Retinal pigment epithelial cell (primary cell): ENCODE measurements around the gene CHADL.

ENCODE experiments used
- DNase-seq: peaks from one replicate; pipeline ENCODE4 v3.0.0-alpha.2; 2010; ENCODE audit warnings: low read depth
- H3K4me3 ChIP-seq: 2 replicates; pipeline ENCODE4 v1.5.1; 2011; ENCODE audit warnings: mild to moderate bottlenecking, low read length, control low read depth, moderate library complexity
- CTCF ChIP-seq: conservative IDR thresholded peaks from 2 replicates; pipeline ENCODE4 v1.5.1; 2011; ENCODE audit warnings: low read depth, low read length, control low read depth, inconsistent platforms

The CHADL gene

DNA sequence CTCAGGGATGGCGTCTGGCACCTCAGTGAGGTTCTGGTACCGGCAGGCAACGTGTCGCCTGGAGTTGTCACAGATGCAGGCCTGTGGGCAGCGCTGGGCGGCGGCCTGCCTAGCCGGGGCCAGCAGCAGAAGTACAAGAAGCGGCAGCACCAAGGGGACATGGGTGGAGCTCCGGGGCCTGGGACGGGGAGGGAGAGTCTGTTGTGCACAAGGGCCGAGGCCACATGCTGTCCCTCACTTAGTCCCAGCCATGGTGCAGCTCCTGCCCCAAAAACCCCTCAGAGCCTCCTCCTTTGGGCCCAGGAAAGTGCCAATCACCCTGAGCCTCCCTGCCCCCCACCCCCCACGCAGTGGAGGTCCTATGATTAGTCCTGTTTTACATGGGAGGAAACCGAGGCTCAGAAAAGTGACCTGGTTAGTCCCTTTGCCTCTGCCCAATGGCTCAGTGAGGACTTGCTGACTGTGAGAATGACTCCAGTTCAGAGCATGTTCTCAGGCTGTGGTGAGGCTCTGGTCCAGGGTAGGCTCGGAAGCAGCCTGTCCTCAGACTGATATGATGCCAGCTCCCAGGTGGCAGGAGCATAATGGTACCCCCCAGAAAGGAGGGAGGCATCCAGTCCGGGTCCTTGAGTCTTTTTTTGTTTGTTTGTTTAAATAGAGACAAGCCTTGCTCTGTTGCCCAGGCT lies 1.1 kb downstream of the CHADL start:
- TF ChIP-seq CTCF, result no peak
- DNase-seq, result no peak
- H3K4me3 ChIP-seq, result no peak overlapping the region

- no peak overlapping the region for H3K4me3 ChIP-seq
- no peak for TF ChIP-seq CTCF
These were observed 1.9 kb downstream of the CHADL start for GRCh38 chr22:41238570-41239442.

DNA sequence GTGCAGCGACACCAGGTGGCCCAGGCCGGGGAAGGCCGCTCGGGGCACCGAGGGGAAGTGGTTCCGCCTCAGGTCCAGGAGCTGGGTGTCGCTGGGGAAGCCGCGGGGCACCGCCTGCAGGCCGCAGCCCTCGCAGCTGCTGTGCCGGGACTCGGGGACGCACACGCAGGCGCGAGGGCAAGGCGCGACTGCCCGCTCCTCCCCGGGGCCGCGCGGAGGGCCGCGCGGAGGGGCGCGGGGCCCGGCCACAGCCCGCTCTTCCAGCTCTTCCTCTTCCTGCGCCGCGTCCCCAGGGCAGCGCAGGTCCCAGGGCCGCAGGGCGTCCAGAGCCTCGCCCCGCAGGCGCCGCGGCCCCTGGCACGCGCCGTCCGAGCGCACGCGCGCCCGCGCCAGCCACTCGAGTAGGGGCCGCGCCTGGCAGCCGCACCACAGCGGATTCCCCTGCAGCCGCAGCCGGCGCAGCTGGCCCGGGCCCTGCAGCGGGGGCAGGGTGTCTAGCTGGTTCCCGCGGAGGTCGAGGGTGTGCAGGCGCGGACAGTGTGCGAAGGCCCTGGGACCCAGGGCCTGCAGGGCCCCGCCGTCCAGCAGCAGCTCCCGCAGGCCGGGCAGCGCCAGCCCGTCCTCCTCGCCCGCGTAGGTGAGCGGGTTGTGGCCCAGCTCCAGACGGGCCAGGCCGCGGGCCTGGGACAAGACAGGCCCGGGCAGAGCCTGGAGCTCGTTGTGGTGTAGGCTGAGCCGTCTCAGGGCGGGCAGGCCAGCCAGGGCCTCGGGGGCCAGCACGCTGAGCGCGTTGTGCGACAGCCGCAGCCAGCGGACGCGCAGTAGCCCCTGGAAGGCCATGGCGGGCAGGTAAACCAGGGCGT lies 2.8 kb downstream of the CHADL start:
- peak; percentile 53 for TF ChIP-seq CTCF
- H3K4me3 ChIP-seq, result no peak overlapping the region
- no peak for DNase-seq

More at GRCh38 chr22:41238570-41239442, 1.9 kb downstream of the CHADL start:
- DNase-seq, result no peak

DNA sequence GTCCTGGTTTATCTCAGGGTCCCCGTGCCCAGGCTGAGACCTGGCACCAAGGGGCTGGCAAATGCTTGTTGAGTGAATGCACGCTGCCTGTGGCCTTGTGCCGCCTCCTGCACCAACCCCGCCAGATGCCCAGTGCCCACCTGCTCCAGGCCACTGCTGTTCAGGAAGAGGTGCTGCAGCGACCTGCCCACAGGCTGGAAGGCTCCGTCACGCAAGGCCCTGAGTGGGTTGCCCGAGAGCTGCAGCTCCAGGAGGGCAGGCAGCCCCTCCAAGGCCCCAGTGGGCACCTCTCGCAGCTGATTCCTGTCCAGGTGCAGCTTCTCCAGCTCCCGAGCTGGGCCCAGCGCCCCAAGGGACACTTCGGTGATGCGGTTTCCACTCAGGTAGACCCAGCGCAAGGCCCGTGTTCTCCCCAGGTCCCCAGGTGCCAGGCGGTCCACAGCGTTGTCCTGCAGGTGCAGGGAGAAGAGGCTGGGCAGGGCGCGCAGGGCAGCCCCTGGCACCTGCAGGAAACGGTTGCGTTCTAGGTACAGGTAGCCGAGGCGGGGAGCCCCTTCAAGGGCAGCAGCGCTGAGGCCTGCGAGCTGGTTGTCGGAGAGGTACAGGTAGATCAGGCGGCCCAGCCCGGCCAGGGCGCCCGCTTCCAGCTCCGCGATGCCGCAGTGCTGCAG lies 3.6 kb downstream of the CHADL start:
- no peak for DNase-seq

GRCh38 chr22:41234815-41235695 lies 5.7 kb downstream of the CHADL start:
- H3K4me3 ChIP-seq, result no peak overlapping the region
- TF ChIP-seq CTCF, result no peak
- no peak for DNase-seq

More for the DNA sequence above, 3.6 kb downstream of the CHADL start:
- H3K4me3 ChIP-seq, result no peak overlapping the region
- TF ChIP-seq CTCF, result no peak

- no peak for DNase-seq
- no peak overlapping the region for H3K4me3 ChIP-seq
- TF ChIP-seq CTCF, result no peak
These were observed 9.4 kb downstream of the CHADL start for GRCh38 chr22:41231369-41231768.
